ENCODE measurements around the gene GET4. TPM values are rescaled to one million over a fixed set of nuclear protein-coding genes. Genes with fewer than 3 reads are reported as not detected.

Gene GET4
- total and polyA plus RNA-seq, 2 donors from 2014 or later = 44.8 to 80.8 TPM

- FAIRE-seq (no peak), DNase-seq (peak in 1 of 5 donors; percentile 53)
- H3K4me1 ChIP-seq (ENCODE audit: control insufficient read depth in 2 of 3, insufficient read depth in 2 of 3, low read depth in 1 of 3, low read length in 3 of 3) = peaks cover 0 to 19% (median 18%) of the 10 kb centered on the region in 3 donors
- TF ChIP-seq, protein P1, sequence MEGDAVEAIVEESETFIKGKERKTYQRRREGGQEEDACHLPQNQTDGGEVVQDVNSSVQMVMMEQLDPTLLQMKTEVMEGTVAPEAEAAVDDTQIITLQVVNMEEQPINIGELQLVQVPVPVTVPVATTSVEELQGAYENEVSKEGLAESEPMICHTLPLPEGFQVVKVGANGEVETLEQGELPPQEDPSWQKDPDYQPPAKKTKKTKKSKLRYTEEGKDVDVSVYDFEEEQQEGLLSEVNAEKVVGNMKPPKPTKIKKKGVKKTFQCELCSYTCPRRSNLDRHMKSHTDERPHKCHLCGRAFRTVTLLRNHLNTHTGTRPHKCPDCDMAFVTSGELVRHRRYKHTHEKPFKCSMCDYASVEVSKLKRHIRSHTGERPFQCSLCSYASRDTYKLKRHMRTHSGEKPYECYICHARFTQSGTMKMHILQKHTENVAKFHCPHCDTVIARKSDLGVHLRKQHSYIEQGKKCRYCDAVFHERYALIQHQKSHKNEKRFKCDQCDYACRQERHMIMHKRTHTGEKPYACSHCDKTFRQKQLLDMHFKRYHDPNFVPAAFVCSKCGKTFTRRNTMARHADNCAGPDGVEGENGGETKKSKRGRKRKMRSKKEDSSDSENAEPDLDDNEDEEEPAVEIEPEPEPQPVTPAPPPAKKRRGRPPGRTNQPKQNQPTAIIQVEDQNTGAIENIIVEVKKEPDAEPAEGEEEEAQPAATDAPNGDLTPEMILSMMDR (IDR thresholded peaks at IDR 0.05; ENCODE audit: borderline replicate concordance, extremely low read depth, insufficient read depth) = no peak
- H3K27me3 ChIP-seq (ENCODE audit: control insufficient read depth, insufficient read depth, low read length) = no peaks in the 10 kb centered on the region
- intact Hi-C loops (cut with DNase I) = no loop called here
- H3K4me3 ChIP-seq (ENCODE audit: low read length in 3 of 3) = no peak overlapping the region
- H3K9me3 ChIP-seq (ENCODE audit: control insufficient read depth in 2 of 3, insufficient read depth in 1 of 3, low read length in 3 of 3) = no peaks in the 10 kb centered on the region
- peaks cover 0 to 17% (median 13%) of the 10 kb centered on the region in 3 donors for H3K36me3 ChIP-seq (ENCODE audit: control insufficient read depth in 2 of 3, insufficient read depth in 3 of 3, low read length in 3 of 3)
- H3K9ac ChIP-seq (ENCODE audit: low read length in 3 of 3) = no peak overlapping the region
- H3K27ac ChIP-seq (ENCODE audit: low read depth in 2 of 2, low read length in 2 of 2) = peak overlapping the region in 1 of 2 donors; percentile 38
Measured at GRCh38 chr7:837001-837400, 39.4 kb upstream of the GET4 start.

DNA sequence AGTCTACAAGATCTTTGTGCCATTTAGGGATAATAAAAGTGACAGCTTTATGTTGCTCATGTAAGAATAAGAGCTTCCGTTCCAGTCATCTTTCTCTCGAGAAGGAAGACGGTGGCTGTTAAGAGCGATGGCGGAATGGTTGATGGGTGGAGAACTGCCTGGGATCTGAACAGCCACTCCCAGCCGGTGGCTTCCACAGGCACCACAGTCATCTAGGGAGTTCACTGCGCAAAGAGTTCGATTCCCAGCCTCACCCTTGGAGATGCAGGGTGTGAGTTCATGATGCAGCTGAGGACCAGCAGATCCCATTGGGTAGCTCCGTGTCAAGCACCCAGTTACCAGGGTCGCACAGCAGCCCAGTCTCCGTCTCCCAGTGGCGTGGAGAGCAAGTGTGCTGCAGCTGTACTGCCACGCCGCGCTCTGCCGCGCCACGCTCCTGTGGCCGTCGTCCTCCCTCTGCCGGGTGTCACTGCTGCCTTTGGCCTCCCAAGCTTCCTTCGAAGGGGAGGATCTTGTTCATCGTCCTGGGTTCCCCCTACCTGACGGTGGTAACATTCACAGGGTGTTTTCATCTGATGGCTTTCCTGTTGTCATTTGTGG, 36.3 kb upstream of the GET4 start:
- TF ChIP-seq, protein P1 (IDR thresholded peaks at IDR 0.05; ENCODE audit: borderline replicate concordance, extremely low read depth, insufficient read depth) = no peak
- Histone ChIP-seq H3K4me3 (ENCODE audit: low read length in 3 of 3) (no peak overlapping the region), H3K27ac (ENCODE audit: low read depth in 2 of 2, low read length in 2 of 2) (no peak overlapping the region), H3K4me1 (ENCODE audit: control insufficient read depth in 2 of 3, insufficient read depth in 2 of 3, low read depth in 1 of 3, low read length in 3 of 3) (peaks cover 0 to 12% (median 3%) of the 10 kb centered on the region in 3 donors), H3K9ac (ENCODE audit: low read length in 3 of 3) (no peak overlapping the region), H3K27me3 (ENCODE audit: control insufficient read depth, insufficient read depth, low read length) (no peaks in the 10 kb centered on the region), H3K9me3 (ENCODE audit: control insufficient read depth in 2 of 3, insufficient read depth in 1 of 3, low read length in 3 of 3) (no peaks in the 10 kb centered on the region), H3K36me3 (ENCODE audit: control insufficient read depth in 2 of 3, insufficient read depth in 3 of 3, low read length in 3 of 3) (peaks cover 0 to 41% (median 30%) of the 10 kb centered on the region in 3 donors)
- intact Hi-C loops (cut with DNase I) = no loop called here
- FAIRE-seq (no peak), DNase-seq (no peak)

- Histone ChIP-seq H3K9me3 (ENCODE audit: control insufficient read depth in 2 of 3, insufficient read depth in 1 of 3, low read length in 3 of 3) (no peaks in the 10 kb centered on the region), H3K9ac (ENCODE audit: low read length in 3 of 3) (no peak overlapping the region), H3K27ac (ENCODE audit: low read depth in 2 of 2, low read length in 2 of 2) (no peak overlapping the region), H3K4me1 (ENCODE audit: control insufficient read depth in 2 of 3, insufficient read depth in 2 of 3, low read depth in 1 of 3, low read length in 3 of 3) (peaks cover 0 to under 1% (median 0%) of the 10 kb centered on the region in 3 donors), H3K36me3 (ENCODE audit: control insufficient read depth in 2 of 3, insufficient read depth in 3 of 3, low read length in 3 of 3) (peaks cover 0 to 41% (median 31%) of the 10 kb centered on the region in 3 donors), H3K4me3 (ENCODE audit: low read length in 3 of 3) (no peak overlapping the region), H3K27me3 (ENCODE audit: control insufficient read depth, insufficient read depth, low read length) (no peaks in the 10 kb centered on the region)
- intact Hi-C loops (cut with DNase I) = no loop called here
- FAIRE-seq = no peak
- TF ChIP-seq, protein P1 (IDR thresholded peaks at IDR 0.05; ENCODE audit: borderline replicate concordance, extremely low read depth, insufficient read depth) = no peak
- no peak for DNase-seq
Measured at GRCh38 chr7:841943-842342, 34.4 kb upstream of the GET4 start.

Data from kidney (tissue), 14 donors.